ENCODE results near the gene ADAMTSL1.

DNA sequence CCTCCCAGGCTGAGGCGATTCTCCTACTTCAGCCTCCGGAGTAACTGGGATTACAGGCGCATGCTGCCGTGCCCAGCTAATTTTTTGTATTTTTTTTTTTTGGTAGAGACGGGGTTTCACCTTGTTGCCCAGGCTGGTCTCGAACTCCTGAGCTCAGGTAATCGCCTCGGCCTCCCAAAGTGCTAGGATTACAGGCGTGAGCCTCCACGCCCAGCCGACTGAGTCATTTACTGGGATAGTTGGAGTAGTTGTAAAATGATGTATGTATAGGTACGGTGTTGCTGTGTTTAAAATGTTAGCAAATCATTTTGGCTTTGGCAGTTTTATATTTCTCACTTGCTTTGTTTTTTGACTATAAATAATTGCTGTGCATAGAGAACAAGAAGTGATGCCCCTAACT is 209.4 kb downstream of the ADAMTSL1 start:
- TF ChIP-seq, protein P1, sequence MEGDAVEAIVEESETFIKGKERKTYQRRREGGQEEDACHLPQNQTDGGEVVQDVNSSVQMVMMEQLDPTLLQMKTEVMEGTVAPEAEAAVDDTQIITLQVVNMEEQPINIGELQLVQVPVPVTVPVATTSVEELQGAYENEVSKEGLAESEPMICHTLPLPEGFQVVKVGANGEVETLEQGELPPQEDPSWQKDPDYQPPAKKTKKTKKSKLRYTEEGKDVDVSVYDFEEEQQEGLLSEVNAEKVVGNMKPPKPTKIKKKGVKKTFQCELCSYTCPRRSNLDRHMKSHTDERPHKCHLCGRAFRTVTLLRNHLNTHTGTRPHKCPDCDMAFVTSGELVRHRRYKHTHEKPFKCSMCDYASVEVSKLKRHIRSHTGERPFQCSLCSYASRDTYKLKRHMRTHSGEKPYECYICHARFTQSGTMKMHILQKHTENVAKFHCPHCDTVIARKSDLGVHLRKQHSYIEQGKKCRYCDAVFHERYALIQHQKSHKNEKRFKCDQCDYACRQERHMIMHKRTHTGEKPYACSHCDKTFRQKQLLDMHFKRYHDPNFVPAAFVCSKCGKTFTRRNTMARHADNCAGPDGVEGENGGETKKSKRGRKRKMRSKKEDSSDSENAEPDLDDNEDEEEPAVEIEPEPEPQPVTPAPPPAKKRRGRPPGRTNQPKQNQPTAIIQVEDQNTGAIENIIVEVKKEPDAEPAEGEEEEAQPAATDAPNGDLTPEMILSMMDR (IDR thresholded peaks at IDR 0.05), result no peak
- TF ChIP-seq SIN3A (IDR thresholded peaks at IDR 0.05; ENCODE audit: borderline replicate concordance, insufficient read depth, low read depth, low read length) (no peak), POLR2AphosphoS5 (IDR thresholded peaks at IDR 0.05; ENCODE audit: low read depth, low read length) (no peak), TCF7L2 (IDR thresholded peaks at IDR 0.05; ENCODE audit: low read depth, low read length) (no peak)
- TF ChIP-seq, protein P2, sequence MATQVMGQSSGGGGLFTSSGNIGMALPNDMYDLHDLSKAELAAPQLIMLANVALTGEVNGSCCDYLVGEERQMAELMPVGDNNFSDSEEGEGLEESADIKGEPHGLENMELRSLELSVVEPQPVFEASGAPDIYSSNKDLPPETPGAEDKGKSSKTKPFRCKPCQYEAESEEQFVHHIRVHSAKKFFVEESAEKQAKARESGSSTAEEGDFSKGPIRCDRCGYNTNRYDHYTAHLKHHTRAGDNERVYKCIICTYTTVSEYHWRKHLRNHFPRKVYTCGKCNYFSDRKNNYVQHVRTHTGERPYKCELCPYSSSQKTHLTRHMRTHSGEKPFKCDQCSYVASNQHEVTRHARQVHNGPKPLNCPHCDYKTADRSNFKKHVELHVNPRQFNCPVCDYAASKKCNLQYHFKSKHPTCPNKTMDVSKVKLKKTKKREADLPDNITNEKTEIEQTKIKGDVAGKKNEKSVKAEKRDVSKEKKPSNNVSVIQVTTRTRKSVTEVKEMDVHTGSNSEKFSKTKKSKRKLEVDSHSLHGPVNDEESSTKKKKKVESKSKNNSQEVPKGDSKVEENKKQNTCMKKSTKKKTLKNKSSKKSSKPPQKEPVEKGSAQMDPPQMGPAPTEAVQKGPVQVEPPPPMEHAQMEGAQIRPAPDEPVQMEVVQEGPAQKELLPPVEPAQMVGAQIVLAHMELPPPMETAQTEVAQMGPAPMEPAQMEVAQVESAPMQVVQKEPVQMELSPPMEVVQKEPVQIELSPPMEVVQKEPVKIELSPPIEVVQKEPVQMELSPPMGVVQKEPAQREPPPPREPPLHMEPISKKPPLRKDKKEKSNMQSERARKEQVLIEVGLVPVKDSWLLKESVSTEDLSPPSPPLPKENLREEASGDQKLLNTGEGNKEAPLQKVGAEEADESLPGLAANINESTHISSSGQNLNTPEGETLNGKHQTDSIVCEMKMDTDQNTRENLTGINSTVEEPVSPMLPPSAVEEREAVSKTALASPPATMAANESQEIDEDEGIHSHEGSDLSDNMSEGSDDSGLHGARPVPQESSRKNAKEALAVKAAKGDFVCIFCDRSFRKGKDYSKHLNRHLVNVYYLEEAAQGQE (IDR thresholded peaks at IDR 0.05; ENCODE audit: insufficient read depth in 1 of 2, low read depth in 2 of 2, low read length in 1 of 2), result no peak

Measured in Panc1 (cell line).